GM12873 (cell line): ENCODE results near the gene HNRNPM.

ENCODE experiments used
- CTCF ChIP-seq: IDR thresholded peaks from 2 replicates; pipeline ENCODE4 v1.5.1; 2012; ENCODE audit warnings: low read depth, mild to moderate bottlenecking, moderate library complexity, low read length, control low read depth; ENCODE audit not compliant: insufficient read depth; ENCODE audit errors: missing control alignments

HNRNPM gene

GRCh38 chr19:8416796-8417195 lies 28.0 kb upstream of the HNRNPM start:
- TF ChIP-seq CTCF = no peak

- TF ChIP-seq CTCF = no peak
Observed at GRCh38 chr19:8421484-8422461, 23.0 kb upstream of the HNRNPM start.

- TF ChIP-seq CTCF = no peak
Observed at GRCh38 chr19:8423817-8424223, 21.0 kb upstream of the HNRNPM start.

- TF ChIP-seq CTCF = no peak
Observed at GRCh38 chr19:8426283-8426682, 18.5 kb upstream of the HNRNPM start.

- no peak for TF ChIP-seq CTCF
Observed at GRCh38 chr19:8429044-8429443, 15.7 kb upstream of the HNRNPM start.

- TF ChIP-seq CTCF = no peak
Observed at GRCh38 chr19:8429826-8430225, 14.9 kb upstream of the HNRNPM start.

- no peak for TF ChIP-seq CTCF
Observed at GRCh38 chr19:8430650-8431049, 14.1 kb upstream of the HNRNPM start.
